Colonic mucosa (tissue), 4 donors: ENCODE results near the gene RHOT1. TPM values are rescaled to one million over a fixed set of nuclear protein-coding genes. Genes with fewer than 3 reads are reported as not detected.
A peak's percentile ranks its signal among the peaks of the same experiment; 100 is the strongest.

ENCODE experiments used
- DNase-seq: peaks from one replicate; pipeline ENCODE4 v3.0.0-alpha.2; 2020
- H3K27ac ChIP-seq: fragments of 200-600 bp; one replicate; pipeline ENCODE4 v1.8.0; 2021
- H3K27me3 ChIP-seq: fragments of 200-600 bp; one replicate; pipeline ENCODE4 v1.8.0; 2021
- H3K36me3 ChIP-seq: fragments of 200-600 bp; one replicate; pipeline ENCODE4 v1.8.0; 2021
- H3K4me1 ChIP-seq: fragments of 200-600 bp; one replicate; pipeline ENCODE4 v1.8.0; 2021; ENCODE audit warnings: mild to moderate bottlenecking
- H3K4me3 ChIP-seq: fragments of 200-600 bp; one replicate; pipeline ENCODE4 v1.8.0; 2021
- H3K9ac ChIP-seq, 2 donors: one replicate each; pipeline ENCODE4 v1.7.0; 2013; ENCODE audit warnings: control low read depth in 2 of 2, low read depth in 2 of 2, low read length in 2 of 2
- H3K9me3 ChIP-seq: fragments of 200-600 bp; one replicate; pipeline ENCODE4 v1.8.0; 2021
- intact Hi-C: fragments of 100-400 bp; cut with DNase I; formaldehyde crosslinking; loops from one replicate; pipeline ENCODE4 v1.14.1; 2022
- total RNA-seq, 2 donors: library from RNA; stranded (reverse); fragmentation: NEBNext Ultra II Directional in 1 of 2; extraction: Animal tissue kit (Norgen Biotek cat#: 25700) in 1 of 2; gene quantifications; one replicate each; pipeline ENCODE4 v1.2.1, GENCODE V29; 2021
- TF ChIP-seq, protein P1 (sequence below): fragments of 200-600 bp; IDR thresholded peaks from one replicate; pipeline ENCODE4 v1.8.0; 2022; ENCODE audit warnings: antibody characterized with exemption, mild to moderate bottlenecking
- donor health status: healthy.
- donor health status: DM: no; HTN: no; CAD: no.
- donor health status: DM: no; HTN: no; CAD: no.

Gene RHOT1
- total RNA-seq, 2 donors from 2014 or later: 18.1 to 27.4 TPM

DNA sequence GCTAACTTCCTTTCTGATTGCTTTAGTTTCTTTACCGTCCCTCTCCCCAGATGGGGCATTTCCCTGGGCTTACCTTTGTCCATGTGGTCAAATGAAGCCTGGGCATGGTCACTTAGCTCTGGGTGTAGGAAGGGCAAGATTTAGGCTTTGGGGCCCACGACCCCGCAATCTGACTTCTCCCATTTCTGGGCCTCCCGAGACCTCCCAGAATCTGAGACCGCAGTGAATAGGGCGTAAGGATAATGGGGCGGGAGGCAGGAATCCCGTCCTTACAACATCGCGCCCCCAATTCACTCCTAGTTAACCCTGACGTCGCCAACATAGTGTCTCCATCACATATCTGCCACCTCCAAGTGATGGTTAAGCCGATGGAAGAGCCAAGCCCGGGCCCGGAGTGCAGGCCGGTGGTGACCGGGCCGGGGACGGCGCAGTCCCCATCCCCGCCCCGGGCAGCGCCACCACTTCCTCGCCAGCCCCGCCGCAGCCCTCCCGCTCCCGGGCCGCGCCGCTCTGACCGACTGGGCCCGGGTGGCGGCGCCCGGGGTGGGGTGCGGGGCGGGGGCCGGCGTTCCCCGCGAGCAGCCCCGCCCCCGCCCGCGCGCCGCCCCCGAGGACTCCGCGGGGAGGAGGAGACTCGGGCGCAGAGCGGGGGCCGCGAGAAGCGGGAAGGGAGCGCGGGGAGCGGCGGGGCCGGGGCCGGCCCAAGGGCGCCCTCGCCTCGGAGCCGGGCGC lies 123.1 kb downstream of the RHOT1 start, which contains the start of gene RHBDL3:
TSS of gene RHBDL3 (plus strand) at position 641 of the 732 bp plus-strand sequence. CDS start 358 bp downstream, outside the sequence.
- Histone ChIP-seq H3K4me3 (peak within 1 kb of the TSS; percentile 55), H3K36me3 (no peaks in the 10 kb centered on the region), H3K9me3 (no peaks in the 10 kb centered on the region), H3K27ac (no peak within 1 kb of the TSS), H3K4me1 (peaks cover 8% of the 10 kb centered on the region), H3K27me3 (peaks cover 38% of the 10 kb centered on the region), H3K9ac (peak within 1 kb of the TSS in 1 of 2 donors; percentile 64)
- TF ChIP-seq, protein P1, sequence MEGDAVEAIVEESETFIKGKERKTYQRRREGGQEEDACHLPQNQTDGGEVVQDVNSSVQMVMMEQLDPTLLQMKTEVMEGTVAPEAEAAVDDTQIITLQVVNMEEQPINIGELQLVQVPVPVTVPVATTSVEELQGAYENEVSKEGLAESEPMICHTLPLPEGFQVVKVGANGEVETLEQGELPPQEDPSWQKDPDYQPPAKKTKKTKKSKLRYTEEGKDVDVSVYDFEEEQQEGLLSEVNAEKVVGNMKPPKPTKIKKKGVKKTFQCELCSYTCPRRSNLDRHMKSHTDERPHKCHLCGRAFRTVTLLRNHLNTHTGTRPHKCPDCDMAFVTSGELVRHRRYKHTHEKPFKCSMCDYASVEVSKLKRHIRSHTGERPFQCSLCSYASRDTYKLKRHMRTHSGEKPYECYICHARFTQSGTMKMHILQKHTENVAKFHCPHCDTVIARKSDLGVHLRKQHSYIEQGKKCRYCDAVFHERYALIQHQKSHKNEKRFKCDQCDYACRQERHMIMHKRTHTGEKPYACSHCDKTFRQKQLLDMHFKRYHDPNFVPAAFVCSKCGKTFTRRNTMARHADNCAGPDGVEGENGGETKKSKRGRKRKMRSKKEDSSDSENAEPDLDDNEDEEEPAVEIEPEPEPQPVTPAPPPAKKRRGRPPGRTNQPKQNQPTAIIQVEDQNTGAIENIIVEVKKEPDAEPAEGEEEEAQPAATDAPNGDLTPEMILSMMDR: no peak
- DNase-seq: no peak
- intact Hi-C loops: no loop called here

DNA sequence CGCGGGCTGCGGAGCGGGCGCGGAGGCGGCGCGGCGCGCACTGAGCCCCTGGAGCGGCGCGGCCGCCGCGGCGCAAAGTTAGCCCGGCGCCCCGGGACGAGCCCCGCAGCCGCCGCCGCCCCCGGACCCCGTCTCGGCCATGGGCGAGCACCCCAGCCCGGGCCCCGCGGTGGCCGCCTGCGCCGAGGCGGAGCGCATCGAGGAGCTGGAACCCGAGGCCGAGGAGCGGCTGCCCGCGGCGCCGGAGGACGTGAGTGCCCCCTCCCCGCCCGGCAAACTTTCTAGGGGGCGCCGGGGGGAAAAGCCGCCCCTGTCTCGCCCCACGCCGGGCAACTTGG lies 123.7 kb downstream of the RHOT1 start:
- H3K27ac ChIP-seq: no peak overlapping the region
- intact Hi-C loops: no loop called here

DNA sequence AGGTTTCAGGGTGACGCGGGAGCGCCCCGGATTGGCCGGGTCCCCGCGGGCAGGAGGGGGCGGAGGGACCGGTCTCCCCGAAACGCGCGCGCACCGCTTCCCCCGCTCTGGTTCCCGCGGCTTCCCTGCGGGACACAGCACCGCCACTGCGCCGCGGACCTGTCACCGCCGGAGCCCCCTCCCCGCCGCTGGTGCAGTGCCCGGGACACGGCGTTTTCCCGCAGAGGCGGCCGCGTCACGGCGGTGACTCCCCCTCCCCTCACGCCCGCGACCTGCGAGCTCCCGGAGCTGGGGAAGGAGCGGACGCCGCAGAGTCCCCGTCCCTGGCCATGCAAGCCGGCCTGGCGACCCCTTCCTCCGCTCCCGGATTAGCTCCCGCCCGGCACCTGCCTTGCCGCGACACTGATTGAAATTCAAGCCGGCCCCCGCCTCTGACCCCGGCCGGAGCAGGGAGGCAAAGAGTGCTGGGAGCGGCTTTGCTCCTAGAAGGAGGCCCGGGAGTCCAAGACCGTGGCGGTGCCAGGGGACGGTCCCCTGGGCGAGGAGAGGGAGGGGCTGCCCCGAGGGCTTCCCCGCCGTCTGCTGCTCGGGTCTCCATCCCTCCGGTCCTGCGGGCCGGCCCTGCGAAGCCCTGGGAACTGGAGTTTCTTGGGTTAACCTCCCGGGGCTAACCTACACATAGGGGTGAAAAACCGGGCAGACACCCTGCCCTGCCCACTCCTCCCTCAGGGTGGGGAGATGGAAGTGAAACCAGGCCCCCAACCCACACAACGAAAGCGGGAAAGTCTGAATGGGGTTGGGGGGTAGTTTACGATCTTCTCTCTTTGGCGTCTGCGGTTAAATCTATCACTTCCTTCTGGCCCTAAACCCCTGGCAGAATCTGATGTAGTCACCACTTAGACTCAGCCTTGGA lies 124.3 kb downstream of the RHOT1 start:
- Histone ChIP-seq H3K27me3 (peaks cover 43% of the 10 kb centered on the region), H3K36me3 (no peaks in the 10 kb centered on the region), H3K4me1 (peaks cover 8% of the 10 kb centered on the region), H3K9me3 (no peaks in the 10 kb centered on the region), H3K9ac (peak overlapping the region in 1 of 2 donors; percentile 64), H3K27ac (no peak overlapping the region), H3K4me3 (peak overlapping the region; percentile 55)
- TF ChIP-seq, protein P1: no peak
- intact Hi-C loops: no loop called here
- no peak for DNase-seq

More for the DNA sequence above, 123.7 kb downstream of the RHOT1 start:
- H3K36me3 ChIP-seq: no peaks in the 10 kb centered on the region
- TF ChIP-seq, protein P1: no peak
- H3K4me1 ChIP-seq: peaks cover 8% of the 10 kb centered on the region
- H3K4me3 ChIP-seq: peak overlapping the region; percentile 55
- peak overlapping the region in 1 of 2 donors; percentile 64 for H3K9ac ChIP-seq
- no peaks in the 10 kb centered on the region for H3K9me3 ChIP-seq
- H3K27me3 ChIP-seq: peaks cover 43% of the 10 kb centered on the region
- DNase-seq: no peak

DNA sequence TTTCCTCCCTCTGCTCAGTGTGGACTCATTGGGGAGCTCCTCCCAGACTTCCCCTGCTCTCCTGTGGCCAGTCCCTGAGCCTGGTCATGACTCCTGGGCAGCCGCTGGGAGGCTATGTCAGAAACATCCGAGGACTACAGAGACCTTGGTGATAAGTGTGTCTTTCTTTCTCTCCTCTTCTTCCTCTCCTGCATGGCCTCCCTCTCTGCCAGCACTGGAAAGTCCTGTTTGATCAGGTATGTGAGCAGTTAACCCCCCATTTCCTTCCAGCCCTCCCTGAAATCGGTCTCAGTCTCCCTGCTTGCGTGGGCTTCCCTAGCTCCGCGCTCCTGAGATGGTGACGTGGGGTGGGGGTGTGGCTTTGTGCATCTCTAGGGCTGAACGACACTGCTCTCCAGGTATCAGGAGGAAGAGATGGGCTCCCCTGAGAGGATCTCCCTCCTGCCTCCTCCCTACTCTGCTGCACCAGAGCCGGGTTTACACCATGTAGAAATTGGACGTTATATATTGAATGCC lies 125.4 kb downstream of the RHOT1 start:
- peaks cover 8% of the 10 kb centered on the region for H3K4me1 ChIP-seq
- no peak for DNase-seq
- TF ChIP-seq, protein P1: no peak
- H3K9me3 ChIP-seq: no peaks in the 10 kb centered on the region
- no peaks in the 10 kb centered on the region for H3K36me3 ChIP-seq
- H3K9ac ChIP-seq: no peak overlapping the region
- intact Hi-C loops: no loop called here
- H3K27me3 ChIP-seq: peaks cover 43% of the 10 kb centered on the region
- H3K27ac ChIP-seq: no peak overlapping the region
- no peak overlapping the region for H3K4me3 ChIP-seq

DNA sequence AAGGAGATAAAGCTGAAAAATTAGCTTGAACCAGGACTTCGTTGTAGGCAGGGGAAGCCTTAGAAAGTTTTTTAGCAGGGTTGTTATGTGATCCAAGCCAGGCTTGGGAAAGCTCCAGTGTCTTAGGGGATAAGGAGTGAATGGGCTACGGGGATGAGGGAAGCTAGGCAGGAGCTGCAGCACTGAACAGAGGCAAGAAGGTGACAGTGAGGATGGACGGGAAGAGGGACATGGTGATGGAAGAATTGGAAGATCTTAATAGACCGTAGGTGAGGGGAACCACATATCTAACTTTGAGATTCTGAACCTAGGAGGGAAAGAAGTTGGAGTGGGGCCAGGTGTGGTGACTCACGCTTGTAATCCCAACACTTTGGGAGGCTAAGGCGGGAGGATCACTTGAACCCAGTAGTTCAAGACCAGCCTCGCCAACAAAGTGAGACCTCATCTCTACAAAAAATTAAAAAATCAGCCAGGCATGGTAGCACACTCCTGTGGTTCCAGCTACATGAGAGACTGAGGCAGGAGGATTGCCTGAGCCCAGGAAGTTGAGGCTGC lies 126.5 kb downstream of the RHOT1 start:
- Histone ChIP-seq H3K27ac (no peak overlapping the region), H3K4me1 (peaks cover 8% of the 10 kb centered on the region), H3K36me3 (no peaks in the 10 kb centered on the region), H3K4me3 (no peak overlapping the region), H3K9ac (no peak overlapping the region), H3K27me3 (peaks cover 43% of the 10 kb centered on the region), H3K9me3 (no peaks in the 10 kb centered on the region)
- TF ChIP-seq, protein P1: no peak
- no peak for DNase-seq
- intact Hi-C loops: no loop called here
